ENCODE results near the gene COQ2.

- TF ChIP-seq EZH2 (IDR thresholded peaks at IDR 0.05; ENCODE audit: insufficient read depth, poor library complexity, severe bottlenecking) (no peak), EZH2phosphoT487 (IDR thresholded peaks at IDR 0.05; ENCODE audit: insufficient read depth, low read depth) (no peak)
These were observed 66.7 kb downstream of the COQ2 start for GRCh38 chr4:83217721-83218522.
